ENCODE data around the gene RPL27.

RPL27 gene

DNA sequence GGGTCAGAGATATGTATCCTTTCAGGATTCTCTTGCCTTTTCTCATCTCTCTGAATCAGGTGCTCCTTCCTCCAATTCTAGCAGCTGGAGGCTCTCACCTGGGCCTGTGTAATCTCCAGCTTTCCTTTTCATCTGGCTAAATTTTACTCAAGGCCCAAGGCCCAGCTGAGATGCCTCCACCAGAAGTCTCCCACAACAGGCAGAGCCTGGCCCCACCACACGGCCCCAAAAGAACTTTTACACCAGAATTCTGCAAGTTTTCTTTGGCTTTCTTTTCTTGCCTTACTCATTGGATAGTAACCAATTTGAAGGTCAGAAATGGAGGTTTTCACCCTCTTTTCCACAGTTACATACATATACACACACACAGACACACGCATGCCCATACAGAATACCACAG lies 41.4 kb downstream of the RPL27 start:
- H3K4me3 ChIP-seq (ENCODE audit: low read length): no peak overlapping the region

DNA sequence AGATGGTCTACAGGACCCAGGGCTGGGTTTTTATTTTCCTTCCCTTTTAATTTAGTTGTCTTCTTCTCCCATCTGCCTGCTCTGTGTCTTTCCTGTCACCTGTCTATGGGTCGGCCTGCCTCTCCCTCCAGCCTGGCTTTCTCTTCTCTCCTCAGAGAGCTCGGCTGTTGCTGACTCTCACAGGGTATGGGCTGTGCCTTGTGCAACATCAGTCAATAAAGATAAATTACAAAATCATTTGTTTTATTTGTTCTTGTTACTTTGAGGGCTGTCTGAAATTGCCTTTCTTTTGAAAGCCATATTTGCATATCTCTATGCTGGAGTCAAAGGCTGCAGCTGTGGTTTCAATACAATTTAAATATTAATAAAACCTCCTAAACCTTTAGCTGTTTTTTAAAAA lies 42.4 kb downstream of the RPL27 start:
- no peak overlapping the region for H3K4me3 ChIP-seq (ENCODE audit: low read length)
- TF ChIP-seq ZNF274 (IDR thresholded peaks at IDR 0.05; ENCODE audit: low read depth, low read length): no peak

More for the DNA sequence above, 41.4 kb downstream of the RPL27 start:
- TF ChIP-seq ZNF274 (IDR thresholded peaks at IDR 0.05; ENCODE audit: low read depth, low read length): no peak

DNA sequence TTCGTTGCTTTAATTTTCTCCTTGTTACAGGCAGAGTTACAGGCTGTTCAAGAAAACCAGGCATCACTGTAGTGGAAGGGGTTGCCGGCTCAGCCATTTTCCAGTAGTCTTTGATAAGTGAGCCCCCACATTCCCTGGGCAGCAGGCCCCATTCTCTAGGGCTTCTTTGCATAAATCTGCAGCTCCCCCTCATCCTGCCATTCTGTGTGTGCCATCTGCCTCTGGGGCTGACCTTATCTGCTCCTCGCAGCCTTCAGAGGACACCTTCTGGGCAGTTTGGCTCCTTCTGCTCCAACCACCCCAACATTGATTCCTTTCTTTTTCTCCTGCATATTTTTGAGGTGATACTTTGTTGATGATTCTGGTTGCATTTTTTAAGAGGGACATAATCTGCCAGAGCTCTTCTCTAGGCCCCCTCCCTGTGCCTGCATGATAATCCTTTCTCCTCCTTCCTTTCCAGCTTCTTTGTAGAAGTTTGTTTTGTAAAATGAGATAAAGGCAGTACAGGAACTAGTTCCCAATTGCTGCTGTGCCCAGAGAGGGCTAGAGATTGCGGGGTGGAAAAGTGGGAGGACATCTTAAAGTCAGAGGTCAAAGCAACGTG lies 43.9 kb downstream of the RPL27 start:
- H3K4me3 ChIP-seq (ENCODE audit: low read length): no peak overlapping the region
- TF ChIP-seq ZNF274 (IDR thresholded peaks at IDR 0.05; ENCODE audit: low read depth, low read length): no peak

- no peak for TF ChIP-seq ZNF274 (IDR thresholded peaks at IDR 0.05; ENCODE audit: low read depth, low read length)
- H3K4me3 ChIP-seq (ENCODE audit: low read length): no peak overlapping the region
These were observed 45.1 kb downstream of the RPL27 start for GRCh38 chr17:43043307-43043706.

DNA sequence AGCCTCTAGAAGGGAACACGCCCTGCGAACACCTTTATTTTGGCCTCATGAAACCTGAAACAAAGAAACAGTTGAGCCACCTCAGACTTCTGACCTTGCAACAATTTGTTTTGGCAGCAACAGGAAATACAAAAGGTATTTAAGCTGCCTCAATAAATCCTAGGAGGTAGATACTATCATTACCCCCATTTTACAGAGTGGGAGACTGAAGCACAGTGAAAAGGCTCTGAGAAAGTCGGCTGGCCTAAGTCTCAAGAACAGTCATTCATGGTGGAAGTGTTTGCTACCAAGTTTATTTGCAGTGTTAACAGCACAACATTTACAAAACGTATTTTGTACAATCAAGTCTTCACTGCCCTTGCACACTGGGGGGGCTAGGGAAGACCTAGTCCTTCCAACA lies 45.8 kb downstream of the RPL27 start:
- TF ChIP-seq ZNF274 (IDR thresholded peaks at IDR 0.05; ENCODE audit: low read depth, low read length): no peak

GRCh38 chr17:43051969-43052368 lies 53.8 kb downstream of the RPL27 start:
- no peak for TF ChIP-seq ZNF274 (IDR thresholded peaks at IDR 0.05; ENCODE audit: low read depth, low read length)
- H3K4me3 ChIP-seq (ENCODE audit: low read length): no peak overlapping the region

More for the DNA sequence above, 45.8 kb downstream of the RPL27 start:
- no peak overlapping the region for H3K4me3 ChIP-seq (ENCODE audit: low read length)
